GM12878 (cell line): Measurements from ENCODE around the gene RCAN1. TPM values are rescaled to one million over a fixed set of nuclear protein-coding genes. Genes with fewer than 3 reads are reported as not detected.

Experiments used
- ATAC-seq: fragments of 200-7000 bp; cut with Tn5 transposase; 3 replicates; pipeline ENCODE4 v1.9.1; 2020; ENCODE audit warnings: mild to moderate bottlenecking, moderate library complexity
- BruUV-seq: library from RNA; stranded (reverse); fragments of 400-500 nt; replicated peaks from 2 replicates; lab custom pipeline; 2021; lab: Mats Ljungman, UMichigan
- CTCF ChIA-PET: fragments of 300-600 bp; sonication (Branson Sonifier 250); formaldehyde crosslinking; extraction: SDS; loops from one replicate; lab custom pipeline; 2021; ENCODE audit warnings: inconsistent platforms; lab: Yijun Ruan, JAX
- POLR2A ChIA-PET: fragments of 350-600 bp; formaldehyde crosslinking; extraction: SDS; loops from one replicate; lab custom pipeline; 2021; ENCODE audit warnings: inconsistent platforms; lab: Charles Lee
- RAD21 ChIA-PET: fragments of 300-600 bp; sonication (Branson Sonifier 250); formaldehyde crosslinking; loops from one replicate; lab custom pipeline; 2023; ENCODE audit warnings: antibody characterized with exemption; ENCODE audit not compliant: unreplicated experiment; lab: Charles Lee
- SMC1A ChIA-PET: fragments of 300-600 bp; sonication (Branson Sonifier 250); formaldehyde crosslinking; loops from one replicate; lab custom pipeline; 2023; ENCODE audit not compliant: unreplicated experiment, uncharacterized antibody; lab: Charles Lee
- DNase-seq: peaks from one replicate; pipeline ENCODE4 v3.0.0-alpha.2; 2011; ENCODE audit warnings: low read depth, low spot score
- FAIRE-seq: peaks from 3 replicates; lab custom pipeline; 2011; peaks lifted over from hg19 to GRCh38; lab: Jason Lieb, UNC
- H2AFZ ChIP-seq: 2 replicates; pipeline ENCODE4 v1.6.0; 2011; ENCODE audit warnings: low read depth, low read length, control low read depth; ENCODE audit not compliant: control insufficient read depth
- H3K27ac ChIP-seq: 2 replicates; pipeline ENCODE4 v1.5.1; 2011; ENCODE audit warnings: control low read depth; ENCODE audit not compliant: control insufficient read depth, insufficient read depth
- H3K27me3 ChIP-seq, 2 experiments: replicated peaks in 1 of 2; 2 replicates each; pipeline versions ENCODE4 v1.6.0 to v1.6.1; 2011; ENCODE audit warnings: low read length in 1 of 2; ENCODE audit not compliant: control insufficient read depth in 2 of 2, insufficient read depth in 2 of 2
- H3K36me3 ChIP-seq, 2 experiments: 2 replicates each; pipeline ENCODE4 v1.5.1; 2011; ENCODE audit warnings: low read length in 1 of 2; ENCODE audit not compliant: control insufficient read depth in 2 of 2, insufficient read depth in 2 of 2
- H3K4me1 ChIP-seq: 2 replicates; pipeline ENCODE4 v1.6.1; 2011; ENCODE audit warnings: mild to moderate bottlenecking, low read length, moderate library complexity, mixed read lengths; ENCODE audit not compliant: control insufficient read depth, insufficient read depth
- H3K4me2 ChIP-seq: 2 replicates; pipeline ENCODE4 v1.6.0; 2011; ENCODE audit warnings: control low read depth; ENCODE audit not compliant: control insufficient read depth, insufficient read depth
- H3K4me3 ChIP-seq: fragments of 200-600 bp; sonication (generic); 2 replicates; pipeline ENCODE4 v1.5.1; 2016
- H3K79me2 ChIP-seq: 2 replicates; pipeline ENCODE4 v1.6.0; 2011; ENCODE audit warnings: low read length; ENCODE audit not compliant: control insufficient read depth, insufficient read depth
- H3K9ac ChIP-seq: 2 replicates; pipeline ENCODE4 v1.8.0; 2011; ENCODE audit warnings: low read length, control low read depth, mixed read lengths; ENCODE audit not compliant: control insufficient read depth, insufficient read depth
- H3K9me3 ChIP-seq: replicated peaks from 3 replicates; pipeline ENCODE4 v1.5.1; 2011; ENCODE audit warnings: mild to moderate bottlenecking, low read length; ENCODE audit not compliant: control insufficient read depth, insufficient read depth
- H4K20me1 ChIP-seq: 2 replicates; pipeline ENCODE4 v1.6.0; 2011; ENCODE audit not compliant: control insufficient read depth, insufficient read depth
- ASH2L ChIP-seq: fragments of 300-600, 200-600 bp; sonication (generic); IDR thresholded peaks from 2 replicates; pipeline ENCODE4 v1.6.1; 2017; ENCODE audit warnings: low read depth, mild to moderate bottlenecking, borderline replicate concordance
- CEBPB ChIP-seq, 2 experiments: fragments of 150-350 bp in 1 of 2; IDR thresholded peaks; 2 replicates each; pipeline ENCODE4 v1.6.1; 2012 to 2014; ENCODE audit warnings: low read depth in 2 of 2, low read length in 2 of 2, borderline replicate concordance in 1 of 2, inconsistent platforms in 1 of 2
- CREM ChIP-seq: IDR thresholded peaks from 2 replicates; pipeline ENCODE4 v1.6.1; 2014; ENCODE audit warnings: antibody characterized with exemption, low read depth
- FOXM1 ChIP-seq: IDR thresholded peaks from 2 replicates; pipeline ENCODE4 v1.6.1; 2012; ENCODE audit warnings: low read depth, mild to moderate bottlenecking, inconsistent platforms, low read length, moderate library complexity
- HDAC2 ChIP-seq: fragments of 200-600 bp; sonication (generic); IDR thresholded peaks from 2 replicates; pipeline ENCODE4 v1.6.1; 2017
- JUNB ChIP-seq: IDR thresholded peaks from 2 replicates; pipeline ENCODE4 v1.6.1; 2016; ENCODE audit warnings: antibody characterized with exemption, mild to moderate bottlenecking
- KDM1A ChIP-seq: fragments of 200-600 bp; sonication (generic); IDR thresholded peaks from 2 replicates; pipeline ENCODE4 v1.6.1; 2016; ENCODE audit warnings: borderline replicate concordance
- MEF2A ChIP-seq: IDR thresholded peaks from 2 replicates; pipeline ENCODE4 v1.6.1; 2011; ENCODE audit warnings: low read depth, mild to moderate bottlenecking, low read length, moderate library complexity; ENCODE audit not compliant: insufficient read depth
- NR2C2 ChIP-seq: IDR thresholded peaks from 2 replicates; pipeline ENCODE4 v1.6.1; 2011; ENCODE audit warnings: borderline replicate concordance, low read depth; ENCODE audit not compliant: control insufficient read depth, insufficient read length
- PML ChIP-seq: IDR thresholded peaks from 2 replicates; pipeline ENCODE4 v1.6.1; 2012; ENCODE audit warnings: low read length, inconsistent platforms
- SIX5 ChIP-seq: IDR thresholded peaks from 2 replicates; pipeline ENCODE4 v1.6.1; 2011; ENCODE audit warnings: mild to moderate bottlenecking, low read depth, low read length, moderate library complexity; ENCODE audit not compliant: severe bottlenecking
- SMAD5 ChIP-seq: IDR thresholded peaks from 2 replicates; pipeline ENCODE4 v1.6.1; 2016; ENCODE audit warnings: antibody characterized with exemption, low read depth
- SMC3 ChIP-seq: IDR thresholded peaks from 2 replicates; pipeline ENCODE4 v1.6.1; 2011; ENCODE audit warnings: low read length, improper control_type of control experiment, borderline replicate concordance
- TAF1 ChIP-seq: IDR thresholded peaks from 2 replicates; pipeline ENCODE4 v1.6.1; 2011; ENCODE audit warnings: mild to moderate bottlenecking, low read depth, low read length, borderline replicate concordance
- TARDBP ChIP-seq: IDR thresholded peaks from 2 replicates; pipeline ENCODE4 v1.6.1; 2016; ENCODE audit warnings: borderline replicate concordance
- ZNF217 ChIP-seq: fragments of 450-650 bp; IDR thresholded peaks from 2 replicates; pipeline ENCODE4 v1.6.1; 2017; ENCODE audit warnings: antibody characterized with exemption, mild to moderate bottlenecking
- ZNF384 ChIP-seq: IDR thresholded peaks from 2 replicates; pipeline ENCODE4 v1.6.1; 2012; ENCODE audit warnings: low read depth, mild to moderate bottlenecking, low read length, improper control_type of control experiment, borderline replicate concordance
- WGBS: methylation state at CpG from one replicate; pipeline ENCODE4 v1.1.6; 2016; ENCODE audit warnings: low lambda C conversion rate; ENCODE audit not compliant: insufficient replicate concordance, insufficient coverage; ENCODE audit errors: missing lambda C conversion rate; 5-methylcytosine and 5-hydroxymethylcytosine counted together
- in situ Hi-C: fragments of 300-500 bp; cut with MboI; formaldehyde crosslinking; loops from 9 replicates; pipeline ENCODE4 v1.14.3; 2018; ENCODE audit warnings: mixed read lengths
- intact Hi-C: fragments of 100-400 bp; cut with micrococcal nuclease; formaldehyde crosslinking; loops from one replicate; pipeline ENCODE4 v1.14.2; 2022; ENCODE audit not compliant: unreplicated experiment
- polyA plus RNA-seq, 11 experiments: library from polyadenylated mRNA; depleted of rRNA in 4 of 11; unstranded in 6 of 11; stranded (reverse) in 5 of 11; fragments of >200 nt; fragmentation: Nextera tagmentation in 4 of 11; fragmentation: Illumina TruSeq in 1 of 11; extraction: Ambion mirVana in 4 of 11; extraction: Trizol in 1 of 11; gene quantifications; 1 replicate in 1 of 11; 2 replicates in 10 of 11; pipeline versions ENCODE4 v1.2.1 to v1.2.3, GENCODE V29; 2011 to 2016; ENCODE audit warnings: inconsistent platforms in 2 of 11, missing spikeins in 2 of 11, low read depth in 1 of 11
- total RNA-seq, 4 experiments: library from RNA; depleted of rRNA in 3 of 4; stranded (reverse); fragments of >200 nt in 3 of 4; fragmentation: Illumina TruSeq in 1 of 4; extraction: Trizol in 1 of 4; gene quantifications; 2 replicates each; pipeline versions ENCODE4 v1.2.1 to v1.2.3, GENCODE V29; 2013 to 2021
- TF ChIP-seq, protein P1 (sequence below): fragments of 450-650 bp; IDR thresholded peaks from 2 replicates; pipeline ENCODE4 v1.6.1; 2017; ENCODE audit warnings: antibody characterized with exemption, mild to moderate bottlenecking, moderate library complexity
- TF ChIP-seq, protein P2 (sequence below): fragments of 450-650 bp; formaldehyde crosslinking; IDR thresholded peaks from 2 replicates; pipeline ENCODE4 v1.4.0; 2022; ENCODE audit warnings: mild to moderate bottlenecking, moderate library complexity

The RCAN1 gene
- total and polyA plus RNA-seq, 10 of the 15 experiments (the other 5 are each of a cell fraction or from before 2014, with no cell fraction given), result 2.8 to 12.9 (median 10.5) TPM

DNA sequence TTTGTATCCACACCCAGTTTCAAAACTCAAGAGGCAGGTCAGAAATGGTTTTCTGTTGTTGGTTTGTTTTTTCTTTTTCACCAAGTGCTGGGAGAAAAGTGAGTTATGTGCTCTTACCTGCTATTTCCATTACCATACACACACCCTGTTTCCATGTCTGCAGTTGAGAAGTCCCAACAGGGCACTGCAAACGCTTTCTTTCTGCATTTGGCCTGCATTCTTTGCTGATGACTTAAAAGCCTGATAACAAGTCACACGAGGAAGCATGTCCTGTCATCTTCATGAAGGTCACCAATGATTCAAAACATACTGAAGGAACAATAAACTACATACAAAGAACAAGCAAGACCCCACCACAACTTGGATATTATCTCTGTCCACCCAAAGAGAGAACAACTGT, 78.1 kb downstream of the RCAN1 start:
- Histone ChIP-seq H3K36me3 (no peaks in the 10 kb centered on the region), H3K4me1 (peaks cover 12% of the 10 kb centered on the region), H3K9me3 (no peaks in the 10 kb centered on the region), H3K4me3 (no peak overlapping the region), H3K27ac (no peak overlapping the region), H3K9ac (no peak overlapping the region), H3K4me2 (no peak overlapping the region), H4K20me1 (no peaks in the 10 kb centered on the region), H2AFZ (no peak overlapping the region), H3K79me2 (no peaks in the 10 kb centered on the region), H3K27me3 (no peaks in the 10 kb centered on the region)
- in situ Hi-C loops (no loop called here), intact Hi-C loops (no loop called here)
- RAD21 ChIA-PET, result no interaction called here
- FAIRE-seq, result no peak
- SMC1A ChIA-PET, result no interaction called here
- POLR2A ChIA-PET, result no interaction called here
- no TSS peak for BruUV-seq
- 58% methylated on average over 2 of the region's 2 CpGs for WGBS
- CTCF ChIA-PET, result interaction anchor here (1.0 kb wide), 1 partner anchor 26 kb away, joined by 3 read pairs; no protein-coding TSS in a partner anchor
- DNase-seq, result no peak
- ATAC-seq, result no peak
- TF ChIP-seq JUNB (no peak), HDAC2 (no peak), TARDBP (no peak), CEBPB (IDR thresholded peaks at IDR 0.05; ENCODE audit: borderline replicate concordance in 1 of 2, low read depth in 2 of 2, low read length in 2 of 2) (no peak), ZNF384 (no peak), FOXM1 (no peak), MEF2A (no peak), ASH2L (no peak), KDM1A (no peak), SMC3 (no peak), SIX5 (no peak), NR2C2 (no peak), PML (no peak), SMAD5 (no peak), ZNF217 (no peak), CREM (no peak), TAF1 (no peak)
- TF ChIP-seq, protein P1, sequence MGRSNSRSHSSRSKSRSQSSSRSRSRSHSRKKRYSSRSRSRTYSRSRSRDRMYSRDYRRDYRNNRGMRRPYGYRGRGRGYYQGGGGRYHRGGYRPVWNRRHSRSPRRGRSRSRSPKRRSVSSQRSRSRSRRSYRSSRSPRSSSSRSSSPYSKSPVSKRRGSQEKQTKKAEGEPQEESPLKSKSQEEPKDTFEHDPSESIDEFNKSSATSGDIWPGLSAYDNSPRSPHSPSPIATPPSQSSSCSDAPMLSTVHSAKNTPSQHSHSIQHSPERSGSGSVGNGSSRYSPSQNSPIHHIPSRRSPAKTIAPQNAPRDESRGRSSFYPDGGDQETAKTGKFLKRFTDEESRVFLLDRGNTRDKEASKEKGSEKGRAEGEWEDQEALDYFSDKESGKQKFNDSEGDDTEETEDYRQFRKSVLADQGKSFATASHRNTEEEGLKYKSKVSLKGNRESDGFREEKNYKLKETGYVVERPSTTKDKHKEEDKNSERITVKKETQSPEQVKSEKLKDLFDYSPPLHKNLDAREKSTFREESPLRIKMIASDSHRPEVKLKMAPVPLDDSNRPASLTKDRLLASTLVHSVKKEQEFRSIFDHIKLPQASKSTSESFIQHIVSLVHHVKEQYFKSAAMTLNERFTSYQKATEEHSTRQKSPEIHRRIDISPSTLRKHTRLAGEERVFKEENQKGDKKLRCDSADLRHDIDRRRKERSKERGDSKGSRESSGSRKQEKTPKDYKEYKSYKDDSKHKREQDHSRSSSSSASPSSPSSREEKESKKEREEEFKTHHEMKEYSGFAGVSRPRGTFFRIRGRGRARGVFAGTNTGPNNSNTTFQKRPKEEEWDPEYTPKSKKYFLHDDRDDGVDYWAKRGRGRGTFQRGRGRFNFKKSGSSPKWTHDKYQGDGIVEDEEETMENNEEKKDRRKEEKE, result no peak
- TF ChIP-seq, protein P2, sequence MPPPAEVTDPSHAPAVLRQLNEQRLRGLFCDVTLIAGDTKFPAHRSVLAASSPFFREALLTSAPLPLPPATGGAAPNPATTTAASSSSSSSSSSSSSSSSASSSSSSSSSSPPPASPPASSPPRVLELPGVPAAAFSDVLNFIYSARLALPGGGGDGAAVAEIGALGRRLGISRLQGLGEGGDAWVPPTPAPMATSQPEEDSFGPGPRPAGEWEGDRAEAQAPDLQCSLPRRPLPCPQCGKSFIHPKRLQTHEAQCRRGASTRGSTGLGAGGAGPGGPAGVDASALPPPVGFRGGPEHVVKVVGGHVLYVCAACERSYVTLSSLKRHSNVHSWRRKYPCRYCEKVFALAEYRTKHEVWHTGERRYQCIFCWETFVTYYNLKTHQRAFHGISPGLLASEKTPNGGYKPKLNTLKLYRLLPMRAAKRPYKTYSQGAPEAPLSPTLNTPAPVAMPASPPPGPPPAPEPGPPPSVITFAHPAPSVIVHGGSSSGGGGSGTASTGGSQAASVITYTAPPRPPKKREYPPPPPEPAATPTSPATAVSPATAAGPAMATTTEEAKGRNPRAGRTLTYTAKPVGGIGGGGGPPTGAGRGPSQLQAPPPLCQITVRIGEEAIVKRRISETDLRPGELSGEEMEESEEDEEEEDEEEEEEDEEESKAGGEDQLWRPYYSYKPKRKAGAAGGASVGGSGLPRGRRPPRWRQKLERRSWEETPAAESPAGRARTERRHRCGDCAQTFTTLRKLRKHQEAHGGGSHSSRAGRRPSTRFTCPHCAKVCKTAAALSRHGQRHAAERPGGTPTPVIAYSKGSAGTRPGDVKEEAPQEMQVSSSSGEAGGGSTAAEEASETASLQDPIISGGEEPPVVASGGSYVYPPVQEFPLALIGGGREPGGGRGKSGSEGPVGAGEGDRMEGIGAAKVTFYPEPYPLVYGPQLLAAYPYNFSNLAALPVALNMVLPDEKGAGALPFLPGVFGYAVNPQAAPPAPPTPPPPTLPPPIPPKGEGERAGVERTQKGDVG (CRISPR knock-in tag), result no peak
